ENCODE results near the gene SLC9A8.

DNA sequence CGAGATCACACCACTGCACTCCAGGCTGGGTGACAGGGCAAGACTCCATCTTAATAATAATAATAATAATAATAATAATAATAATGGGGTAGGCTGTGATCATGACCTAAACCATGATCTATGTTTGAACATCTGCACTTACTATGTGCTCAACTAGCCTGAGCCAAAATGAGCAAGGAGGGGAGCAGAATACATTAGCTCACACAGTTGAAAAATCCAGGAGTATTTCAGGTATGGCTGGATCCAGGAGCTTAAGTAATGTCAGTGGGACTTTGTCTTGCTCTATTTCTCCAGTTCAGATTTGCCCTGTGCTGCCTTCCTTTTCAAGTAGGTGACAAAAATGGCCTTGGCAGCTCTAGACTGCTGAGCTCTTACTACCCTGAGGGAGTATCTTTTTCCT, 32.7 kb upstream of the SLC9A8 start:
- no peak for TF ChIP-seq POLR2A (IDR thresholded peaks at IDR 0.05)
- no peak for TF ChIP-seq EP300 (IDR thresholded peaks at IDR 0.05)
- TF ChIP-seq, protein P1, sequence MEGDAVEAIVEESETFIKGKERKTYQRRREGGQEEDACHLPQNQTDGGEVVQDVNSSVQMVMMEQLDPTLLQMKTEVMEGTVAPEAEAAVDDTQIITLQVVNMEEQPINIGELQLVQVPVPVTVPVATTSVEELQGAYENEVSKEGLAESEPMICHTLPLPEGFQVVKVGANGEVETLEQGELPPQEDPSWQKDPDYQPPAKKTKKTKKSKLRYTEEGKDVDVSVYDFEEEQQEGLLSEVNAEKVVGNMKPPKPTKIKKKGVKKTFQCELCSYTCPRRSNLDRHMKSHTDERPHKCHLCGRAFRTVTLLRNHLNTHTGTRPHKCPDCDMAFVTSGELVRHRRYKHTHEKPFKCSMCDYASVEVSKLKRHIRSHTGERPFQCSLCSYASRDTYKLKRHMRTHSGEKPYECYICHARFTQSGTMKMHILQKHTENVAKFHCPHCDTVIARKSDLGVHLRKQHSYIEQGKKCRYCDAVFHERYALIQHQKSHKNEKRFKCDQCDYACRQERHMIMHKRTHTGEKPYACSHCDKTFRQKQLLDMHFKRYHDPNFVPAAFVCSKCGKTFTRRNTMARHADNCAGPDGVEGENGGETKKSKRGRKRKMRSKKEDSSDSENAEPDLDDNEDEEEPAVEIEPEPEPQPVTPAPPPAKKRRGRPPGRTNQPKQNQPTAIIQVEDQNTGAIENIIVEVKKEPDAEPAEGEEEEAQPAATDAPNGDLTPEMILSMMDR (IDR thresholded peaks at IDR 0.05): no peak

Data from tibial nerve (tissue), 4 donors.